ENCODE measurements around the gene SLC14A1. TPM values are rescaled to one million over a fixed set of nuclear protein-coding genes. Genes with fewer than 3 reads are reported as not detected.
A peak's percentile ranks its signal among the peaks of the same experiment; 100 is the strongest.

Gene SLC14A1
- total RNA-seq, 1 experiment from 2014 or later, result not detected

DNA sequence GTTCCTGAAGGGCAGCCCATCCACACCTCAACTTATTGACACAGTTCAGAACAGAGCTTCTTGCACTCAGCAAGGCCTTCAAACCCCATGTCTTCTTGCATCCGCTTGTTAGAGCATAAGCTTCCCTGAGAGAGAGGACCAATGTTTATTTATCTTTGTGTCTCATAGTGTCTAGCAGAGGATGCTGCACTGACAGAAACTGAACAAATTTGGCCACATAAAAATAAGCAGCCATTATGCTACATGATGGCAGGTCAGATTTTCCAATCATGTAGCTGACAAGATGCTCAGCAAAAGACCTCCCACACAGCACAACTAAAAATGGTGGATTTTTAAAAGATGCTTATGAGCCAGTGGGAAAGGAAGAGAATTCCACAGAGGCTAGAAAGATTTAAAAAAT lies 63.4 kb downstream of the SLC14A1 start:
- Histone ChIP-seq H3K4me3 (no peak overlapping the region), H3K9me2 (ENCODE audit: insufficient read depth) (no peaks in the 10 kb centered on the region)
- intact Hi-C loops (cut with micrococcal nuclease; ENCODE audit: unreplicated experiment), result no loop called here

DNA sequence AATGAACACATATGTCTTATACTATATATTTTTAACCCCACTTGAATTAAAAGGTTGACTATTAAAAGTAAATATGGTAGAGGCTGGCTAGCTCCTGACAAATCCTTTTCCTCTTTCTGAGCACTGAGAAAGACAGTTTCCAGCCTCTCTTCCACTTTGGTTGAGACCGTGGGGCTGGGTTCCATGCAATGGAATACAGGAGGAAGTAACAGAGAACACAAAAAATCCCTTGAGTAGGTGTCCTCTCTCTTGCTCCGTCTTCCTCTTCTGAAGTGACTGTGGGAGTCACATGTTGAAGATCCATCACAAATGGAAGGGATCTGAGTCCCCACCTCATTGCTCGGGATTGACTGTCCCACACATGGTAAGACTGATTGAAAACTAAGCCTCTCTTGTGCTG lies 64.9 kb downstream of the SLC14A1 start:
- DNase-seq, result no peak
- TF ChIP-seq, protein P1, sequence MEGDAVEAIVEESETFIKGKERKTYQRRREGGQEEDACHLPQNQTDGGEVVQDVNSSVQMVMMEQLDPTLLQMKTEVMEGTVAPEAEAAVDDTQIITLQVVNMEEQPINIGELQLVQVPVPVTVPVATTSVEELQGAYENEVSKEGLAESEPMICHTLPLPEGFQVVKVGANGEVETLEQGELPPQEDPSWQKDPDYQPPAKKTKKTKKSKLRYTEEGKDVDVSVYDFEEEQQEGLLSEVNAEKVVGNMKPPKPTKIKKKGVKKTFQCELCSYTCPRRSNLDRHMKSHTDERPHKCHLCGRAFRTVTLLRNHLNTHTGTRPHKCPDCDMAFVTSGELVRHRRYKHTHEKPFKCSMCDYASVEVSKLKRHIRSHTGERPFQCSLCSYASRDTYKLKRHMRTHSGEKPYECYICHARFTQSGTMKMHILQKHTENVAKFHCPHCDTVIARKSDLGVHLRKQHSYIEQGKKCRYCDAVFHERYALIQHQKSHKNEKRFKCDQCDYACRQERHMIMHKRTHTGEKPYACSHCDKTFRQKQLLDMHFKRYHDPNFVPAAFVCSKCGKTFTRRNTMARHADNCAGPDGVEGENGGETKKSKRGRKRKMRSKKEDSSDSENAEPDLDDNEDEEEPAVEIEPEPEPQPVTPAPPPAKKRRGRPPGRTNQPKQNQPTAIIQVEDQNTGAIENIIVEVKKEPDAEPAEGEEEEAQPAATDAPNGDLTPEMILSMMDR (conservative IDR thresholded peaks at IDR 0.05), result no peak
- no peak for TF ChIP-seq EZH2 (IDR thresholded peaks at IDR 0.05; ENCODE audit: low read depth)
- Histone ChIP-seq H3K4me2 (no peak overlapping the region), H3K9me2 (ENCODE audit: insufficient read depth) (no peaks in the 10 kb centered on the region), H3K27ac (no peak overlapping the region), H3K27me3 (ENCODE audit: insufficient read depth, low read depth) (no peaks in the 10 kb centered on the region), H3K4me3 (no peak overlapping the region), H3K79me2 (ENCODE audit: low read depth) (no peaks in the 10 kb centered on the region), H3F3A (ENCODE audit: insufficient read depth, low read depth) (peaks cover 26% of the 10 kb centered on the region), H3K36me3 (ENCODE audit: low read depth) (no peaks in the 10 kb centered on the region), H3K4me1 (replicated peaks; ENCODE audit: insufficient read depth) (peaks cover 41% of the 10 kb centered on the region), H2AFZ (no peak overlapping the region), H3K9me3 (ENCODE audit: insufficient read depth, low read depth) (peaks cover 4% of the 10 kb centered on the region), H4K20me1 (ENCODE audit: insufficient read depth) (no peaks in the 10 kb centered on the region)
- CTCF ChIA-PET, result no interaction called here
- intact Hi-C loops (cut with micrococcal nuclease; ENCODE audit: unreplicated experiment), result no loop called here
- POLR2A ChIA-PET (ENCODE audit: unreplicated experiment), result no interaction called here
- BruUV-seq (replicated peaks), result no TSS peak

More for the DNA sequence above, 63.4 kb downstream of the SLC14A1 start:
- Histone ChIP-seq H2AFZ (no peak overlapping the region), H3K9me3 (ENCODE audit: insufficient read depth, low read depth) (peaks cover 4% of the 10 kb centered on the region), H3K4me2 (no peak overlapping the region), H3K27ac (no peak overlapping the region), H3F3A (ENCODE audit: insufficient read depth, low read depth) (peaks cover 15% of the 10 kb centered on the region), H3K79me2 (ENCODE audit: low read depth) (no peaks in the 10 kb centered on the region), H4K20me1 (ENCODE audit: insufficient read depth) (no peaks in the 10 kb centered on the region), H3K36me3 (ENCODE audit: low read depth) (no peaks in the 10 kb centered on the region), H3K27me3 (ENCODE audit: insufficient read depth, low read depth) (no peaks in the 10 kb centered on the region), H3K4me1 (replicated peaks; ENCODE audit: insufficient read depth) (peaks cover 35% of the 10 kb centered on the region)
- no peak for DNase-seq
- TF ChIP-seq EZH2 (IDR thresholded peaks at IDR 0.05; ENCODE audit: low read depth), result no peak
- TF ChIP-seq, protein P1 (conservative IDR thresholded peaks at IDR 0.05), result no peak
- BruUV-seq (replicated peaks), result no TSS peak
- ChIA-PET POLR2A (ENCODE audit: unreplicated experiment) (no interaction called here), CTCF (no interaction called here)

DNA sequence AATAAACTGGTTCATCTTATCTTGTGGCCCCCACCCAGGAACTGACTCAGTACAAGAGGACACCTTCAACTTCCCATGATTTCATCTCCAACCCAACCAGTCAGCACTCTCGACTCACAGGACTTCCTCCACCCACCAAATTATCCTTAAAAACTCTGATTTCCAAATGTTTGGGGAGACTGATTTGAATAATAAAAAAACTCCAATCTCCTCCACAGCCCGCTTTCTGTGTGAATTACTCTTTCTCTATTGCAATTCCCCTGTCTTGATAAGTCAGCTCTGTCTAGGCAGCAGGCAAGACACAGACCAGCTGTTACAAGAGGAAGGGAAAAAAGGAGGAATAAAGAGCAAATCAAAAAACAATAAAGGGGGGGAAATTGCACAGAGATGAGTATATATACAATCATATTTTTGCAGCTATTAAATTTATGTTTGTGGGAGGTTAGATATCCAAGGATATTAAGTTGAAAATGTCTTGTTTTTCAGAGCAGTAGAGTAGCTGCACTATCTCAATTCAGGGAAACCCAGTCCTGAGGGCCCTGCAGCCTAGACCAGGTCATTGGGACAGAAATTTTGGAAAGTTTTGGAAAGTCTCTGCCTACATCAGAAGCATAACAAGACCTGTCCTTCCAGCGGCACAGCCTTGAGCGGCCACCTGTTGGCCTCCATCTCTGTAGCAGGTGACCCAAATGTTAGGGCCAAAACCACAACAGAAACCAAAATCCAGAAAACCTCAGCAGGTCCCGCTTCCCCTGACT lies 68.7 kb downstream of the SLC14A1 start:
- ChIA-PET POLR2A (ENCODE audit: unreplicated experiment) (interaction anchor here (0.6 kb wide), 1 partner anchor 47 kb away, joined by 3 read pairs; no protein-coding TSS in a partner anchor), CTCF (no interaction called here)
- Histone ChIP-seq H3K4me3 (peak overlapping the region; percentile 29; the same call in 1 of the 2 replicates), H3K9me2 (ENCODE audit: insufficient read depth) (no peaks in the 10 kb centered on the region), H3K79me2 (ENCODE audit: low read depth) (no peaks in the 10 kb centered on the region), H3K9me3 (ENCODE audit: insufficient read depth, low read depth) (peaks cover 4% of the 10 kb centered on the region), H4K20me1 (ENCODE audit: insufficient read depth) (no peaks in the 10 kb centered on the region), H2AFZ (no peak overlapping the region), H3K27me3 (ENCODE audit: insufficient read depth, low read depth) (no peaks in the 10 kb centered on the region), H3K4me1 (replicated peaks; ENCODE audit: insufficient read depth) (peaks cover 49% of the 10 kb centered on the region), H3F3A (ENCODE audit: insufficient read depth, low read depth) (peaks cover 38% of the 10 kb centered on the region), H3K36me3 (ENCODE audit: low read depth) (no peaks in the 10 kb centered on the region), H3K4me2 (peak overlapping the region; percentile 71), H3K27ac (peak overlapping the region; percentile 97)
- intact Hi-C loops (cut with micrococcal nuclease; ENCODE audit: unreplicated experiment), result loop anchor here (1.0 to 2.0 kb wide), 3 partner anchors 10 to 70 kb away; no protein-coding TSS in a partner anchor
- BruUV-seq (replicated peaks), result no TSS peak
- peak in 1 of 2 experiments; percentile 56 for DNase-seq
- TF ChIP-seq EZH2 (IDR thresholded peaks at IDR 0.05; ENCODE audit: low read depth), result no peak
- TF ChIP-seq, protein P1 (conservative IDR thresholded peaks at IDR 0.05), result no peak
